ENCODE measurements around the gene PPIF.

- no peak for TF ChIP-seq CTCF (IDR thresholded peaks at IDR 0.05)
- no peak for TF ChIP-seq EP300 (IDR thresholded peaks at IDR 0.05)
- no peak for TF ChIP-seq POLR2A (IDR thresholded peaks at IDR 0.05)
- no peak for TF ChIP-seq POLR2AphosphoS5 (IDR thresholded peaks at IDR 0.05)
Observed at GRCh38 chr10:79396520-79396919, 49.3 kb downstream of the PPIF start.
